ENCODE results near the gene RAB3C.

- TF ChIP-seq CTCF (conservative IDR thresholded peaks at IDR 0.05 in 1 of 2, IDR thresholded peaks at IDR 0.05 in 1 of 2; ENCODE audit: extremely low read depth in 1 of 2, insufficient read depth in 1 of 2, low read depth in 1 of 2, low read length in 2 of 2) = no peak
- TF ChIP-seq EZH2 (IDR thresholded peaks at IDR 0.05; ENCODE audit: borderline replicate concordance, low read length) = no peak
These were observed 168.5 kb downstream of the RAB3C start for GRCh38 chr5:58751222-58751837.

All from mammary epithelial cell (primary cell).